Mesothelial cell of epicardium (in vitro differentiated cells): ENCODE data around the gene LTBP1. TPM values are rescaled to one million over a fixed set of nuclear protein-coding genes. Genes with fewer than 3 reads are reported as not detected.

Experiments
- DNase-seq, 2 experiments: peaks; one replicate each; pipeline ENCODE4 v3.0.0; 2021; ENCODE audit warnings: low spot score in 2 of 2; ENCODE audit not compliant: unreplicated experiment in 2 of 2
- H3K27ac Mint-ChIP-seq: 2 replicates; pipeline ENCODE4 v1.8.0; 2021; ENCODE audit warnings: mixed read lengths
- H3K27me3 Mint-ChIP-seq: 2 replicates; pipeline ENCODE4 v1.8.0; 2021; ENCODE audit warnings: low read depth, mixed read lengths
- H3K36me3 Mint-ChIP-seq: 2 replicates; pipeline ENCODE4 v1.8.0; 2021; ENCODE audit warnings: mixed read lengths
- H3K4me1 Mint-ChIP-seq: 2 replicates; pipeline ENCODE4 v1.8.0; 2021; ENCODE audit warnings: mixed read lengths
- H3K4me3 Mint-ChIP-seq: 2 replicates; pipeline ENCODE4 v1.8.0; 2021; ENCODE audit warnings: mild to moderate bottlenecking, moderate library complexity, mixed read lengths
- H3K9me3 Mint-ChIP-seq: 2 replicates; pipeline ENCODE4 v1.8.0; 2021; ENCODE audit warnings: mixed read lengths
- CTCF ChIP-seq: fragments of 200-600 bp; sonication (generic); IDR thresholded peaks from one replicate; pipeline ENCODE4 v1.5.0; 2021; ENCODE audit warnings: antibody characterized with exemption; ENCODE audit not compliant: unreplicated experiment
- total RNA-seq: library from RNA; stranded (reverse); gene quantifications from 3 replicates; pipeline ENCODE4 v1.2.1, GENCODE V29; 2021

LTBP1 gene
- total RNA-seq, 1 donor from 2014 or later, result 80.2 TPM

GRCh38 chr2:33009249-33009648 lies 62.5 kb downstream of the LTBP1 start:
- no peak for DNase-seq
- Mint-ChIP-seq H3K27me3 (no peaks in the 10 kb centered on the region), H3K4me3 (no peak overlapping the region), H3K4me1 (peaks cover 25% of the 10 kb centered on the region), H3K9me3 (peaks cover 9% of the 10 kb centered on the region), H3K27ac (no peak overlapping the region), H3K36me3 (no peaks in the 10 kb centered on the region)
- no peak for TF ChIP-seq CTCF

GRCh38 chr2:33011373-33011772 lies 64.6 kb downstream of the LTBP1 start:
- H3K9me3 Mint-ChIP-seq, result peaks cover 9% of the 10 kb centered on the region

GRCh38 chr2:33011941-33012340 lies 65.2 kb downstream of the LTBP1 start:
- peaks cover 42% of the 10 kb centered on the region for H3K4me1 Mint-ChIP-seq
- H3K9me3 Mint-ChIP-seq, result peaks cover 9% of the 10 kb centered on the region
- no peak for TF ChIP-seq CTCF
- H3K4me3 Mint-ChIP-seq, result no peak overlapping the region
- DNase-seq, result no peak
- H3K27ac Mint-ChIP-seq, result no peak overlapping the region
- H3K36me3 Mint-ChIP-seq, result no peaks in the 10 kb centered on the region
- no peaks in the 10 kb centered on the region for H3K27me3 Mint-ChIP-seq

More at GRCh38 chr2:33011373-33011772, 64.6 kb downstream of the LTBP1 start:
- Mint-ChIP-seq H3K36me3 (no peaks in the 10 kb centered on the region), H3K4me1 (peaks cover 42% of the 10 kb centered on the region), H3K27ac (no peak overlapping the region), H3K27me3 (no peaks in the 10 kb centered on the region), H3K4me3 (no peak overlapping the region)
- TF ChIP-seq CTCF, result no peak
- DNase-seq, result no peak

GRCh38 chr2:33013684-33014110 lies 66.9 kb downstream of the LTBP1 start:
- no peak for DNase-seq
- peaks cover 42% of the 10 kb centered on the region for H3K4me1 Mint-ChIP-seq
- no peak overlapping the region for H3K4me3 Mint-ChIP-seq
- TF ChIP-seq CTCF, result no peak
- peak overlapping the region; percentile 85 for H3K27ac Mint-ChIP-seq
- H3K9me3 Mint-ChIP-seq, result peaks cover 5% of the 10 kb centered on the region
- H3K27me3 Mint-ChIP-seq, result no peaks in the 10 kb centered on the region
- no peaks in the 10 kb centered on the region for H3K36me3 Mint-ChIP-seq

- H3K9me3 Mint-ChIP-seq, result no peaks in the 10 kb centered on the region
- H3K36me3 Mint-ChIP-seq, result no peaks in the 10 kb centered on the region
- H3K27ac Mint-ChIP-seq, result peak overlapping the region; percentile 85
- peaks cover 42% of the 10 kb centered on the region for H3K4me1 Mint-ChIP-seq
- no peak for DNase-seq
- no peak for TF ChIP-seq CTCF
- H3K4me3 Mint-ChIP-seq, result no peak overlapping the region
- no peaks in the 10 kb centered on the region for H3K27me3 Mint-ChIP-seq
Measured at GRCh38 chr2:33014268-33014667, 67.5 kb downstream of the LTBP1 start.

GRCh38 chr2:33015421-33016142 lies 68.8 kb downstream of the LTBP1 start:
- no peaks in the 10 kb centered on the region for H3K36me3 Mint-ChIP-seq
- no peaks in the 10 kb centered on the region for H3K27me3 Mint-ChIP-seq
- H3K9me3 Mint-ChIP-seq, result no peaks in the 10 kb centered on the region
- no peak for DNase-seq
- TF ChIP-seq CTCF, result no peak
- peak overlapping the region; percentile 65 for H3K27ac Mint-ChIP-seq
- H3K4me3 Mint-ChIP-seq, result no peak overlapping the region
- peaks cover 42% of the 10 kb centered on the region for H3K4me1 Mint-ChIP-seq
